ENCODE results near the gene PORCN.

The PORCN gene

GRCh38 chrX:48560681-48561080 lies 51.9 kb downstream of the PORCN start:
- TF ChIP-seq CTCF (IDR thresholded peaks at IDR 0.05; ENCODE audit: low read depth, low read length): no peak
- no peak overlapping the region for H3K4me3 ChIP-seq (ENCODE audit: low read depth, low read length)
- in situ Hi-C loops (cut with HindIII; ENCODE audit: low sequenced_read_pairs): no loop called here
- DNase-seq (ENCODE audit: low read depth, low spot score): no peak

GRCh38 chrX:48569958-48570357 lies 61.2 kb downstream of the PORCN start:
- H3K4me3 ChIP-seq (ENCODE audit: low read depth, low read length): no peak overlapping the region
- in situ Hi-C loops (cut with HindIII; ENCODE audit: low sequenced_read_pairs): no loop called here
- DNase-seq (ENCODE audit: low read depth, low spot score): peak; percentile 35
- no peak for TF ChIP-seq CTCF (IDR thresholded peaks at IDR 0.05; ENCODE audit: low read depth, low read length)

All from astrocyte of the spinal cord (primary cell).